Measurements from ENCODE around the gene ACOT11.
"Not testable (repeated sequence)": the region's sequence is repeated elsewhere in the genome, so short reads cannot be mapped to it uniquely, and the experiment has no call there.

The ACOT11 gene

DNA sequence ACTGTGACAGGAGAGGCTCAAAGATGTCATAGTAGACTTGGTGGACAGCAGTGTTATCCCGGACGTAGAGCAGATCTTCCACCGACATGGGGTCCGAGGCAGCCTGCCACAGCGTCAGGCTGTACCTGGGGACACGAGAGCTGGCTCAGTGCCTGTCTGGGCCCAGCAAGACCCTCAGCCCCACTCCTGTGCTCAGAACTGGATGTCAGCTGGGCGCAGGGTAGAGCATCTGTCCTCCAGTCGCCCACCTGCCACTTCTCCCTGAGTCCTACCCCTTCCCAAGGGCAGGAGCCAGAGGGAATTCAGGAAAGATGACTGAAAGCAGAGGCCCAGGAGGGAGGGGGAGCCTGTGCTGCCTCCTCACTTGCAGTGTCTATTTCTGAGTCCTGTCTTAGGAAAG lies 63.6 kb downstream of the ACOT11 start:
- no peak for DNase-seq

DNA sequence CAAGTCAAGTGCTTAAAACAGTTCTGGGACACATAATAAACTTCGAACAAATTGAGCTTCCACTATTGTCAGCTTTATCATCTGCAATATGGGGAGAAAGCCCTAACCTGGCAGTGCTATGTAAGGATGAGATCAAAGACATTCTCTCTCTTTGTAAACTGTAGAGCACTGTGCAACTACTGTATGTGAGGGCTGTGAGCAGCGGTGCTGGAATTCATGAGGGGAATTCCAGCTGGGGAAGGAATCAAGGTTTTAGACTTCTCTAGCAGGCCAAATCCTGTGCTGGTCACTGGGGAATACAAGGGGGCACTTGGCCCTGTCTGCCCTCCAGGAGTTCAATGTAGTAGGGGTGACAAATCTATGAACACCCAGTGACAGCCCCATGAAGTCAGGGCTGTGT lies 66.0 kb downstream of the ACOT11 start:
- DNase-seq = no peak

DNA sequence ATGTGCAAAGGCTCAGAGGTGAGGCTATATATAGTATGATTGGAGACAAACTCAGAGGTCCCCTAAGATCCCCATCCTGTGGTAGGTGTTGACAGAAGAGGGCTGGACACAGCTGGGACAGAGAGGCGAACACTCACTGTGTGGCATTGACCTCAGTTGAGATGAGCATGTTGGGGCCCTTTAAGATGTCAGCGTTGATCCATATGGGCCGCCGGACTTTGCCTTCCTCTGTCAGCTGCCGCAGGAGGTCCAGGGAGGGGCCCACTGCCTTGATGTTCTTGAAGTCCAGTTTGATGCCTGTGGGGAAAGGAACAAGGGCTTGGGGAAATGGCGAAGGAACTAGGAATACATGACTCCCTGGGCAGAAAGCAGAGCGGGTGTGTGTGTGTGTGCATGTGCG lies 66.5 kb downstream of the ACOT11 start:
- no peak for DNase-seq

DNA sequence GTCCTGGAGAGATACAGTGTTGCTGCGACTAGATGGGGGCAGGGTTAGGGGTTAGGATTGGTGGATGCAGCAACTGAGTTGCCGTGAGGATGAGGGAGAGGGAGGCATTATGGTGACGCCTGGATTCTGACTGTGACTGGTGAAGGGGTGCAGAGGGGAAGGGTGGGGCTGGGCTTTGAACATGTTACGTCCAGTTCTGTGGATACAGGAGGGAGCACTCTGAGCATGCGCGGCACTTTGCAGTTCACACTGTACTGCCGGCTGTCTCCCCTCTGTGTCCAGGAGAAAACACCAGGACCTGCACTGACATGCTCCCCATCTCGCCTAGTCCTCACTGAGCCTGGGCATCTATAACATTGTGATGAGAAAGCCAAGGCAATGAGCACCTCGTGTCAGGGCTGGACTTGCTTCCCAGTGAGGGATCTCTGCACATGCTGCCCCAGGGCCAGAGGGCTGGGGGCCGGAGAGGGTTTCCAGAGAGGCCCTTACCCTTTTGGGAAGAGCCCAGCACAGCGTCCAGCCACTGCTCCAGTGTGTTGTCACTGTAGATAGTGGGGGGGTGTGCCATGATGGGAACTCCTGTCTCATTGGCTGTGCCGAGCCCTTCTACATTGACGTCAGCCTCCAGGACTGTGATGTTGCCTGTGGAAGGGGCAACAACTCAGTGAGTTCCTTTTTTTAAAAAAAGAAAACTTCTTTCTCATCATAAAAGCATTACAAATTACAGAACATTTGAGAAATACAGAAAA lies 67.7 kb downstream of the ACOT11 start:
- peak; percentile 68 for DNase-seq

DNA sequence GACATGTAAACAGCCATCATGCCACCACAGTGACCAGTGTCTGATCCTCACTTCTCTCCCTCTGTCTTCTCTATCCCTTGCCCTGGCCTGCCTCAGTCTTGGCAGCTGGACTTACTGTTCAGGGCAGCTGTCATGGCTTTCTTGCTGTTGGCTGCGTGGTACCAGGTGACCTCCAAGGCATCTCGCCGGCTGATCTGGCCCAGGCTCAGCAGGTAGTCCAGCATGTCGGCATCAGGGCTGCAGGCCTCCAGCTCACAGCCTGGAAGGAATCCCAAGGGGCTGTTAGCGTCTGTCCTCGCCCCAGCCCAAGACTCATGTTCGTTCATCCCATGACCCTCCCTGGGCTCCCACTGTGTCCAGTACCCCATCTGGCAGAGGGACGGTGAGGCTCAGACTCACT lies 71.7 kb downstream of the ACOT11 start:
- no peak for DNase-seq

DNA sequence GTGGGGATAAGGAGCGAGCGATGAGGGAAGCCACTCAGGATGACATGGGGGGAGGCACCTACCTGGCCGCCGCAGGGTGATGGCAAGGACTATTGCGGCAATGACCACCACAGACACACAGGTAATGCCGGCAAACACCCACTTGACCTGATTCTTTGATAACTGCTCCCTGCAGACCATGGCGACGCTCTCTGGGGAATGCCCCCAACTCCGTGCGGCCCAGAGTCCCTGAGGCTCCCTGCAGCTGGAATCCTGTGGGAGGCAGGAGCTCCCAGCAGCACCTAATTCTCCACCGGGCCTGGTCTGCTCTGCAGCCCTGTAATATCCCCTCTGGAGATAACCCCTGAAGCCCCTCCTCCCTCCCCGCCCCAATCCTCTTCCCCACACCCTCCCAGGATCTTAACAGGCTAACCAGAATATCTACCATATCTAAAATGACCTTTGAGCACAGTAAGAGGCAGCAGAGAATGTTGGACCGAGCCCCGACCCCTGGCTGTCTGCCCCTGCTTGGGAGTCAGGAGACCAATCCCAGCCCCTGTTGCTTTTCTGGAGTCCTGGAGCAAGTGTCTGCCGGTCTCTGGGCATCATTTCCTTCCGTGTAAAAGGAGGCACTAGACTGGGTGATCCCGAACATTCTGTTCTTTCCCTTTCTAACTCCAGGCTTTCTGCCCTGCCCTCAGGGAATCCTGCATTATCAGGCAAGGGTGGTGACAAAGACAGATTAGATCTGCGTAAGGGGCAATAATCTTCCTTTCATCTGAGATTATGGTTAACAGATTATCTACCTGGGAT lies 75.4 kb downstream of the ACOT11 start, which contains the start of gene FAM151A:
Gene FAM151A (minus strand): TSS at position 310 of the 792 bp plus-strand sequence. CDS start 130 bp downstream, at position 180.
- no peak for DNase-seq

- DNase-seq = no peak
These were observed 76.7 kb downstream of the ACOT11 start for GRCh38 chr1:54624466-54625464.

DNA sequence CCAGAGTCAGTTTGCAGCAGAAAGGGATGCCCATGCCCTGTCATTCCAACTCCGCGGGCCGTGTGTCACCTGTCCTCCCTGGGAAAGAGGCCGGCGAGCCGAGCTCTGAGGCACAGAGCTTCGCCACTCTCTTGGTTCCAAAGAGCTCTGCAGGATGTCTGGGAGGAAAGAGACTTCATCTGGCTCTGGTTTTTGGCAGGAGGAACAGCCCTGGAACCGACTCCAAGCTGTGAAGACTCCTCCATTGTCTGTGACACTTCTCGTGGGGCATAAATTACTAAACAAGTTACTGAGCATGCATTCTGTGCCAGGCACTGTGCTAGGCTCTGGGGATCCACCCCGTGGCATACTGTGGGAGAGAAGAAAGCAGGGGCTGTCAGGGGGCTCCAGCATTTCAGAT lies 79.2 kb downstream of the ACOT11 start:
- DNase-seq = no peak

DNA sequence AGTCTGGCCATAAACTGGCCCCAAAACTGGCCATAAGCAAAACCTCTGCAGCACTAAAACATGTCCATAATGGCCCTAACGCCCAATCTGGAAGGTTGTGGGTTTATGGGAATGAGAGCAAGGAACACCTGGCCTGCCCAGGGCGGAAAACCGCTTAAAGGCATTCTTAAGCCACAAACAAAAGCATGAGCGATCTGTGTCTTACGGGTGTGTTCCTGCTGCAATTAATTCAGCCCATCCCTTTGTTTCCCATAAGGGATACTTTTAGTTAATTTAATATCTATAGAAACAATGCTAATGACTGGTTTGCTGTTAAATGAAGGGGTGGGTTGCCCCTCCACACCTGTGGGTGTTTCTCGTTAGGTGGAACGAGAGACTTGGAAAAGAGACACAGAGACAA lies 87.8 kb downstream of the ACOT11 start:
- DNase-seq = not testable (repeated sequence)

GRCh38 chr1:54636461-54637446 lies 88.7 kb downstream of the ACOT11 start:
- not testable (repeated sequence) for DNase-seq

DNA sequence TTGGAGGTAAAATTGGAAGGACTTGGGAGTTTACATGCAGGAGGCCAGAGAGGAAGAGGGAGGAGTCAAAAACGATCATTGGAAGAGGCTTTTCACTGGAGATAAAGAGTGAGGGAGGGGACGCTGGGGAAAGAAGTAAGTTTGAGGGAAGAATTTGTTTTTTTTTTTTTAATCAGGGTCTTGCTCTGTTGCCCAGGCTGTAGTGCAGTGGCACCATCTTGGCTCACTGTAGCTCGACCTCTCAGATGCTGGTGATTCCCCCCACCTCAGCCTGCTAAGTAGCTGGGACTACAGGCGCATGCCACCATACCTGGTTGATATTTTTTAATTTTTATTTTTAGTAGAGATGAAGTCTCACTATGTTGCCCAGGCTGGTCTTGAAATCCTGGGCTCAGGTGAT lies 92.3 kb downstream of the ACOT11 start:
- DNase-seq = no peak

- DNase-seq = no peak
These were observed 93.1 kb downstream of the ACOT11 start, which contains the start of gene MROH7 for GRCh38 chr1:54640863-54641836. TSS of gene MROH7 (plus strand) at chr1:54641786. CDS start at chr1:54652927, 11,141 bp downstream.

DNA sequence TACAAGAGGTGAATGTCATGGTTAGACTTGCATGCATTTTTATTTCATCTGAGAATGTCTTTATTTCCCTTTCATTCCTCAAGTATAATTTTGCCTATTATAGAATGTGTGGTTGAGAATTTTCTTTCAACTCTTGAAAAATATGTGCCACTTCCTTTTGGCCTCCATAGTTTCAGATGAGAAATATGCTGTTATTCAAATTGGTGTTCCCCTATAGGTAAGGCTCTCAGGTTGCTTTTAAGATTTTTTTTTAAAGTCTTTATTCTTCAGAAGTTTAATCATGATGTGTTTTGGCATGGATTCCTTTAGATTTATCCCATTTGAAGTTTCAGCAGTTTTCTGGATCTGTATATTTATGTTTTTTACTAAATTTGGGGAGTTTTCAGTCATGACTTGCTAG lies 95.7 kb downstream of the ACOT11 start:
- no peak for DNase-seq

DNA sequence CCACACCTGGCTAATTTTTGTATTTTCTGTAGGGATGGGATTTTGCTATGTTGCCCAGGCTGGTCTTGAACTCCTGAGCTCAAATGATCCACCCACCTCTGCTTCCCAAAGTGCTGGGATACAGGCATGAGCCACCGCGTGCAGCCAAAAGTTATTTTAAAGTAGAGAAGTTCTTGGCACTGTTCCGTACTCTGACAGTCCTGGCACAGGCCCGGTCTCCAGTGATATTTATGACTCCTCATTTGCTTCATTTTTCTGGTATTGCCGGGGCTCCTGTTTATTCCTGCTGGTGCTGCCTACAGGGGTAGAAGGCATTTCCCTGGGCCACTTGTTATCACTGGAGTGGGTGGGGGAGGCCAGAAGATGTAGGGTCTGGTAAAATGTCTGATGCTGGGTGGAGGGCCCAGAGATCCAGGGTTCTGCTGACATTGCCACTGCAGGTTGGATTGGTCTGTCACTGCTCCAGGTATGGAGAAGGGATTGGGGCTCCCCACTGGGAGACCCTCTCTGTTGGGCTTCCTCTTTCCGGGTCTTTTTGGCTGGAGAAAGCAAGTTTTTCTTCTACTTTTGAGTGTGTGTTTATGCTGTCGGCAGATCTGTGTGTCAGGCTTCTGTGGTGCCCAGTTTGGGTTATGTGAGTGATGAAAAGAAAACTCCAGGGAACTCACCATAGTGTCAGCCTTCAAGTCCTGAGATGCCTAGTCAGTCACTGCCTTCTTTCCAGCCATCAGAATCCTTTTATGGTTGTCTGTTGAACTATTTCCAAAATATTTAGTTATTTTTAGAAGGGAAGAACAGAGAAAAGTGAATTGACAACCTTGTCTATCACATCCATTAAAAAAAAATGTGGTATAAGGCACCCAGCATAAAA lies 98.0 kb downstream of the ACOT11 start:
- DNase-seq = no peak

DNA sequence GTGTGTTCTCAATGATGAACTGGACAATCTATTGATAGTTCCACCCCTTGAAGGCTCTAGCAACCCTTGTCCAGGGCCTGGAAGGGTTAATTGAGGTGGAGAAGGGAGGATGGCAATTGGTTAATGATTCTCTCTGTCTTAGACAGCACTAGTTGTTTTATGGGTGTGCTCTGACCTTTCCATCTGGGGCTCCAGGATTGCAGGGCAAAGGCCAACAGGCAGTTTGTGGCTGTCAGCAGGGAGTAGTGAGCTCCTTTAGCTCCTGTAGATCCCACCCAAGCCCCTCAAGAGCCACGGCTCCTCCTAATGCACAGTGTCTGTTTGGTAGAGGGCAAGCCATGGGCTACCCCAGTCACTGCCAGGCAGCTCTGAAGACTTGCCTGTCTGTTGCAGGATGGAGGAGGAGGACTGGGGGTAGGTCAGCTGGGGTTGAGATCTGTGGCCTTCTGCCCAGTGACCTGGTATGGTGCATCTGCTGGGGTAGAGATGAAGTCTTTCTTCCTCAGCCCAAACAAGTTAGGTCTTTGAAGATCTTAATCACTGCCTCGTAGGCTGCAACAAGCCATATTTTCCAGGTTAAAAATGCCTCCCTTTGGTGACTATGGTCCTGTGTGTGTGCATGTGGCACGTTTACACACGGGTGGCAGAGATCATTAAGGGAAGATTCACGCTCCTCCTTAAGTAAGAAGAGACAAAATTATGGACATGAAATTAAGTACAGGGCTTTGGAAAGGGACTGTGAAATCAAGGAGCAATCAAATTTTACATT lies 101.3 kb downstream of the ACOT11 start:
- DNase-seq = no peak

GRCh38 chr1:54649921-54650320 lies 101.9 kb downstream of the ACOT11 start:
- no peak for DNase-seq

DNA sequence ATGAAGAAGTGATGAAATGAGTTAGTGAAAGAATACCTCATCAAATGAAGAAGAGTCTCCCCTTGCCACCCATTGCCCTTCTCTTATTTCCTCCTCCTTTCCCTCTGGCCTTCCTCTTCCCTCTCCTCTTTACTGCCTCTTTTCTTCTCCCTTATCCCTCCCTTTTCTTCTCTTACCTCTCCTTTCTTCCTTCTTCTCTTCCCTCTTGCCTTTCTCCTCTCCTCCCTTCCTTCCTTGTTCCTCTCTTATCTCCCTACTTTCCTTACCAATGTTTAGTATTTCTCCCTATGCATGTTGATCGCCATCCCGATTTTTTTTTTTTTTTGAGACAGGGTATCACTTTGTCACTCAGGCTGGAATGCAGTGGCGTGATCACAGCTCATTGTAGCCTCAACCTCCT lies 102.4 kb downstream of the ACOT11 start:
- no peak for DNase-seq

DNA sequence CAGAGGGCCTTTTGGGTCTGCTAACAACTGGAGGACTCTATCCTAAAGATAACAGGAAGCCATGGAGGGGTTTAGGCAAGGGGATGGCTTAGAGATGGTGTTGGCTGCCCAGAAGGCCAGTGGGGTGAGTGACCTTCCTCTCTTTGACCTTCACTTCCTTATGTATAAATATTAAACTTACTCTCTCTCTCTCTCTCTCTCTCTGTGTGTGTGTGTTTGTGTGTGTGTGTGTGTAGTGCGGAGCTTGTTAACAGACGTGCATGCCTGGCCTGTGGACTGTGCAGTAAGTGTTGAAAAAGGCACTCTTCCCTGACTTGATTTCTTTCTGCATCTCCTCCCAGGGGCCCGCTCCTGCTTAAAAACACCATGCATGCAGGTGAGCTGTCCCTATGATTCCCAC lies 103.6 kb downstream of the ACOT11 start:
- DNase-seq = no peak
